MM.1S (cell line): ENCODE measurements around the gene ARFGEF3.

Source experiments
- DNase-seq: peaks from one replicate; pipeline ENCODE4 v3.0.0-alpha.2; 2015
- H2AFZ ChIP-seq: fragments of 300-600 bp; sonication (generic); 2 replicates; pipeline ENCODE4 v1.6.0; 2016; ENCODE audit warnings: antibody characterized with exemption, low read length
- H3F3A ChIP-seq: fragments of 300-600 bp; sonication (generic); 2 replicates; pipeline ENCODE4 v1.6.1; 2016; ENCODE audit warnings: mild to moderate bottlenecking, antibody characterized with exemption, low read length, moderate library complexity, mixed read lengths; ENCODE audit not compliant: insufficient read depth
- H3K27ac ChIP-seq: fragments of 300-600 bp; sonication (generic); 2 replicates; pipeline ENCODE4 v1.5.1; 2016; ENCODE audit warnings: mild to moderate bottlenecking, low read length
- H3K27me3 ChIP-seq: fragments of 300-600 bp; sonication (generic); replicated peaks from 2 replicates; pipeline ENCODE4 v1.6.0; 2016; ENCODE audit warnings: low read length; ENCODE audit not compliant: insufficient read depth
- H3K36me3 ChIP-seq: fragments of 300-600 bp; sonication (generic); replicated peaks from 2 replicates; pipeline ENCODE4 v1.6.1; 2016; ENCODE audit warnings: mild to moderate bottlenecking, low read length, mixed read lengths; ENCODE audit not compliant: insufficient read depth
- H3K4me1 ChIP-seq: fragments of 300-600 bp; sonication (generic); 2 replicates; pipeline ENCODE4 v1.6.1; 2016; ENCODE audit warnings: low read length, mixed read lengths
- H3K4me2 ChIP-seq: fragments of 300-600 bp; sonication (generic); 2 replicates; pipeline ENCODE4 v1.6.0; 2016; ENCODE audit warnings: low read depth, low read length
- H3K4me3 ChIP-seq: fragments of 300-600 bp; sonication (generic); 2 replicates; pipeline ENCODE4 v1.5.1; 2016; ENCODE audit warnings: low read length, mixed read lengths
- H3K79me2 ChIP-seq: fragments of 300-600 bp; sonication (generic); 2 replicates; pipeline ENCODE4 v1.6.1; 2016; ENCODE audit warnings: mixed run types, low read length, mixed read lengths
- H3K9ac ChIP-seq: fragments of 300-600 bp; sonication (generic); 2 replicates; pipeline ENCODE4 v1.6.1; 2016; ENCODE audit warnings: low read length, mixed read lengths
- H3K9me2 ChIP-seq: fragments of 300-600 bp; sonication (generic); replicated peaks from 2 replicates; pipeline ENCODE4 v1.6.1; 2016; ENCODE audit warnings: mild to moderate bottlenecking, low read length, mixed read lengths; ENCODE audit not compliant: insufficient read depth
- H3K9me3 ChIP-seq: fragments of 300-600 bp; sonication (generic); replicated peaks from 2 replicates; pipeline ENCODE4 v1.6.1; 2016; ENCODE audit warnings: mild to moderate bottlenecking, low read length, mixed read lengths; ENCODE audit not compliant: insufficient read depth
- H4K20me1 ChIP-seq: fragments of 300-600 bp; sonication (generic); 2 replicates; pipeline ENCODE4 v1.6.1; 2016; ENCODE audit warnings: mild to moderate bottlenecking, low read length, moderate library complexity, mixed read lengths; ENCODE audit not compliant: insufficient read depth
- EZH2 ChIP-seq: fragments of 300-600 bp; sonication (generic); optimal IDR thresholded peaks from 2 replicates; pipeline ENCODE3; 2017; ENCODE audit warnings: low read depth, mild to moderate bottlenecking, antibody characterized with exemption, low read length, mixed read lengths
- EZH2phosphoT487 ChIP-seq: fragments of 300-600 bp; sonication (generic); IDR thresholded peaks from 2 replicates; pipeline ENCODE4 v1.6.1; 2018; ENCODE audit warnings: antibody characterized with exemption, low read length
- TF ChIP-seq, protein P1 (sequence below): fragments of 300-600 bp; sonication (generic); IDR thresholded peaks from 2 replicates; pipeline ENCODE4 v1.5.1; 2016; ENCODE audit warnings: antibody characterized with exemption, low read length, mixed read lengths

ARFGEF3 gene

DNA sequence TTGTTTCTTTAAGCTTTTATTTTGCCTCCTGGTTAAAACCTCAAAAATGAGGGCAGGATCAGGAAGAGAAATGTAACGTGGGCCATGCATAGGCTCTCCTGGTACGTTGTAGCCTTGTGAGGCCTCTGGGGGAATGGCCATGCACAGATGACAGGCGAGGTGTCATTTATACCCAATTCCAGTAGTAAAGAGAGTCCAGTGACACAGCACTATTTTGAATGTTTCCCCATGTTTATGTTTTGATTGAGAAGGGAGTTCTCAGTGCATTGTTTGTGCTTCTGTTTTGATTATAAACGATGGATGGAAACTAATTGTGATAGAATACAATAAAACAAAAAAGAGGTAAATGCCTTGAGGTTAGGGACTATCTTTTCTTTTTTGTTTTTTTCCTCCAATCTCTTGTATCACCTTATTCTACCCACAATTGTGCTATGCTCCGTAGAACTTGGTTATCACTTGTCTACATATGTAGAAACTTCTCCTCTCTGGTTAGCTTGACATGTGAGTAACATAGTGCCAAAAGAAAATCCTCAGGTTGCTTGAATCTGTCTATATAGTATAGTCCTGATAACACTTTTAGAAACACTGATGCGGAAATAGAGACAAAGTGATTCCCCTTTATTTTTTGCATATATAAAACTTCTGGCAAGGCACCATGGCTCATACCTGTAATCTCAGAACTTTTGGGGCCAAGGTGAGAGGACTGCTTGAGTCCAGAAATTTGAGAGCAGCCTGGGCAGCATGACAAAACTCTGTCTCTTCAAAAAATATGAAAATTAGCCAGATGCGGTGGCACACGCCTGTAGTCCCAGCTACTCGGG, 209.1 kb downstream of the ARFGEF3 start:
- no peak overlapping the region for H3K4me3 ChIP-seq
- no peak overlapping the region for H3K4me2 ChIP-seq
- H3K4me1 ChIP-seq, result no peaks in the 10 kb centered on the region
- no peak overlapping the region for H2AFZ ChIP-seq
- H3K27ac ChIP-seq, result no peak overlapping the region
- H3K27me3 ChIP-seq, result no peaks in the 10 kb centered on the region
- no peaks in the 10 kb centered on the region for H3K9me2 ChIP-seq
- H3F3A ChIP-seq, result no peaks in the 10 kb centered on the region
- no peak for DNase-seq
- no peak overlapping the region for H3K9ac ChIP-seq
- no peaks in the 10 kb centered on the region for H3K9me3 ChIP-seq
- no peaks in the 10 kb centered on the region for H4K20me1 ChIP-seq
- no peak for TF ChIP-seq EZH2phosphoT487
- TF ChIP-seq EZH2, result no peak
- TF ChIP-seq, protein P1, sequence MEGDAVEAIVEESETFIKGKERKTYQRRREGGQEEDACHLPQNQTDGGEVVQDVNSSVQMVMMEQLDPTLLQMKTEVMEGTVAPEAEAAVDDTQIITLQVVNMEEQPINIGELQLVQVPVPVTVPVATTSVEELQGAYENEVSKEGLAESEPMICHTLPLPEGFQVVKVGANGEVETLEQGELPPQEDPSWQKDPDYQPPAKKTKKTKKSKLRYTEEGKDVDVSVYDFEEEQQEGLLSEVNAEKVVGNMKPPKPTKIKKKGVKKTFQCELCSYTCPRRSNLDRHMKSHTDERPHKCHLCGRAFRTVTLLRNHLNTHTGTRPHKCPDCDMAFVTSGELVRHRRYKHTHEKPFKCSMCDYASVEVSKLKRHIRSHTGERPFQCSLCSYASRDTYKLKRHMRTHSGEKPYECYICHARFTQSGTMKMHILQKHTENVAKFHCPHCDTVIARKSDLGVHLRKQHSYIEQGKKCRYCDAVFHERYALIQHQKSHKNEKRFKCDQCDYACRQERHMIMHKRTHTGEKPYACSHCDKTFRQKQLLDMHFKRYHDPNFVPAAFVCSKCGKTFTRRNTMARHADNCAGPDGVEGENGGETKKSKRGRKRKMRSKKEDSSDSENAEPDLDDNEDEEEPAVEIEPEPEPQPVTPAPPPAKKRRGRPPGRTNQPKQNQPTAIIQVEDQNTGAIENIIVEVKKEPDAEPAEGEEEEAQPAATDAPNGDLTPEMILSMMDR, result no peak
- no peaks in the 10 kb centered on the region for H3K36me3 ChIP-seq
- H3K79me2 ChIP-seq, result no peaks in the 10 kb centered on the region

DNA sequence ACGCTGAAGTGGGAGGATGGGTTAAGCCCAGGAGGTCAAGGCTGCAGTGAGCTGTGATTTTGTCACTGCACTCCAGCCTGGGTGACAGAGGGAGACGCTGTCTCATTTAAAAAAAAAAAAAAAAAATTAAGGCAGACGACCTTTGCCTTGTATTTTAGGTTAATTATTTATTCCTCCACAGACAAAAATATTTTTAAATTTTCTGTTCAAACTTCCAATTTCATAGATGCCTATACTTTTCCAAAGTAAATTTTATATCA, 209.6 kb downstream of the ARFGEF3 start:
- no peak overlapping the region for H3K27ac ChIP-seq
- no peak overlapping the region for H3K9ac ChIP-seq
- H4K20me1 ChIP-seq, result no peaks in the 10 kb centered on the region
- H3K4me1 ChIP-seq, result no peaks in the 10 kb centered on the region
- H3F3A ChIP-seq, result no peaks in the 10 kb centered on the region
- DNase-seq, result no peak
- H3K4me3 ChIP-seq, result no peak overlapping the region
- no peaks in the 10 kb centered on the region for H3K9me3 ChIP-seq
- H3K9me2 ChIP-seq, result no peaks in the 10 kb centered on the region
- no peaks in the 10 kb centered on the region for H3K79me2 ChIP-seq
- H3K36me3 ChIP-seq, result no peaks in the 10 kb centered on the region
- no peak overlapping the region for H3K4me2 ChIP-seq
- H2AFZ ChIP-seq, result no peak overlapping the region
- no peak for TF ChIP-seq EZH2
- TF ChIP-seq, protein P1, result no peak
- TF ChIP-seq EZH2phosphoT487, result no peak
- no peaks in the 10 kb centered on the region for H3K27me3 ChIP-seq

DNA sequence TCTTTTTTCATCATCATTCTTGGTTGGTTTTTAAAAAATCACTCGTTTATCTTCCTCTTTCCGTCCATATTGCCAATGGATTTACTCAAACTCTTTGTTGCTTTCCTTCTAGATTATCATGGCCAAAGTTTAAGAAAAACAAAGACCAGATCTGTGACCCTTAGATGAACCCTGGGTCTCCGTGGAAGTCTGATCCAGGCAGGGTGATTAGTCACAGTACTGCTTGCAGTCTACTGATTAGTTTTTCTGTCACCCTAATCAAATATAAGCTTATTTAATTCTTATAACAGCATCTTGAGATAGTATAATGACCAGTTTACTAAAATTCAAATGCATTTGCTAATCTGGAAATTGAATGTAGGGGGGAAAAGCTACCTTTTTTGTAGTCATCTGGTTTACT, 210.0 kb downstream of the ARFGEF3 start:
- no peaks in the 10 kb centered on the region for H3F3A ChIP-seq
- no peak overlapping the region for H3K4me2 ChIP-seq

More for the DNA sequence above, 210.0 kb downstream of the ARFGEF3 start:
- no peaks in the 10 kb centered on the region for H4K20me1 ChIP-seq
- no peaks in the 10 kb centered on the region for H3K9me2 ChIP-seq
- no peaks in the 10 kb centered on the region for H3K36me3 ChIP-seq
- H2AFZ ChIP-seq, result no peak overlapping the region
- H3K4me1 ChIP-seq, result no peaks in the 10 kb centered on the region
- DNase-seq, result no peak
- no peak overlapping the region for H3K27ac ChIP-seq
- H3K4me3 ChIP-seq, result no peak overlapping the region
- no peaks in the 10 kb centered on the region for H3K27me3 ChIP-seq
- no peak overlapping the region for H3K9ac ChIP-seq
- TF ChIP-seq EZH2phosphoT487 (no peak), EZH2 (no peak)
- TF ChIP-seq, protein P1, result no peak
- H3K79me2 ChIP-seq, result no peaks in the 10 kb centered on the region
- H3K9me3 ChIP-seq, result no peaks in the 10 kb centered on the region
